GM19467 (cell line): Measurements from ENCODE around the gene IPP.
"Not testable (repeated sequence)": the region's sequence is repeated elsewhere in the genome, so short reads cannot be mapped to it uniquely, and the experiment has no call there.

Experiments
- ATAC-seq: cut with Tn5 transposase; IDR thresholded peaks from one replicate; pipeline ENCODE4 v1.9.1; 2021; ENCODE audit warnings: mild to moderate bottlenecking, moderate library complexity; ENCODE audit not compliant: unreplicated experiment

The IPP gene

GRCh38 chr1:45686015-45686287, 64.5 kb downstream of the IPP start:
- no peak for ATAC-seq

- ATAC-seq, result no peak
Measured at GRCh38 chr1:45685308-45686014, 65.0 kb downstream of the IPP start.

GRCh38 chr1:45684402-45684801, 66.1 kb downstream of the IPP start:
- no peak for ATAC-seq

- ATAC-seq, result no peak
Measured at GRCh38 chr1:45682942-45683341, 67.5 kb downstream of the IPP start.

GRCh38 chr1:45679123-45679522, 71.3 kb downstream of the IPP start:
- no peak for ATAC-seq

GRCh38 chr1:45678489-45678888, 72.0 kb downstream of the IPP start:
- ATAC-seq, result no peak

- no peak for ATAC-seq
Measured at GRCh38 chr1:45677751-45678245, 72.7 kb downstream of the IPP start.

GRCh38 chr1:45676553-45676952, 73.9 kb downstream of the IPP start:
- not testable (repeated sequence) for ATAC-seq

GRCh38 chr1:45674478-45674877, 76.0 kb downstream of the IPP start:
- no peak for ATAC-seq

- ATAC-seq, result no peak
Measured at GRCh38 chr1:45673956-45674355, 76.5 kb downstream of the IPP start.

GRCh38 chr1:45669859-45670655, 80.4 kb downstream of the IPP start:
- ATAC-seq, result no peak

GRCh38 chr1:45669379-45669778, 81.1 kb downstream of the IPP start:
- ATAC-seq, result no peak

- no peak for ATAC-seq
Measured at GRCh38 chr1:45668526-45668925, 81.9 kb downstream of the IPP start.

- ATAC-seq, result no peak
Measured at GRCh38 chr1:45667321-45668111, 82.9 kb downstream of the IPP start.

GRCh38 chr1:45666836-45667235, 83.6 kb downstream of the IPP start:
- no peak for ATAC-seq

- ATAC-seq, result no peak
Measured at GRCh38 chr1:45660336-45660735, 90.1 kb downstream of the IPP start.

GRCh38 chr1:45659222-45659621, 91.2 kb downstream of the IPP start:
- no peak for ATAC-seq

GRCh38 chr1:45658171-45658570, 92.3 kb downstream of the IPP start:
- no peak for ATAC-seq

- ATAC-seq, result no peak
Measured at GRCh38 chr1:45656573-45657226, 93.8 kb downstream of the IPP start.

GRCh38 chr1:45654540-45655280, 95.7 kb downstream of the IPP start:
- no peak for ATAC-seq
